Measurements from ENCODE around the gene EML4.

The EML4 gene

GRCh38 chr2:42353792-42354429, 184.8 kb downstream of the EML4 start:
- no peak for TF ChIP-seq CTCF (IDR thresholded peaks at IDR 0.05; ENCODE audit: low read depth, low read length)
- no peak for DNase-seq (ENCODE audit: low read depth, low spot score)
- in situ Hi-C loops (cut with HindIII; ENCODE audit: low sequenced_read_pairs), result no loop called here
- H3K4me3 ChIP-seq (ENCODE audit: low read depth, low read length), result no peak overlapping the region

- no peak for DNase-seq (ENCODE audit: low read depth, low spot score)
Measured at GRCh38 chr2:42359304-42359964, 190.3 kb downstream of the EML4 start.

GRCh38 chr2:42359965-42360483, 190.9 kb downstream of the EML4 start:
- no peak for TF ChIP-seq CTCF (IDR thresholded peaks at IDR 0.05; ENCODE audit: low read depth, low read length)
- in situ Hi-C loops (cut with HindIII; ENCODE audit: low sequenced_read_pairs), result no loop called here
- DNase-seq (ENCODE audit: low read depth, low spot score), result no peak
- peak overlapping the region; percentile 83 for H3K4me3 ChIP-seq (ENCODE audit: low read depth, low read length)

More at GRCh38 chr2:42359304-42359964, 190.3 kb downstream of the EML4 start:
- TF ChIP-seq CTCF (IDR thresholded peaks at IDR 0.05; ENCODE audit: low read depth, low read length), result no peak
- peak overlapping the region; percentile 83 for H3K4me3 ChIP-seq (ENCODE audit: low read depth, low read length)
- in situ Hi-C loops (cut with HindIII; ENCODE audit: low sequenced_read_pairs), result no loop called here

GRCh38 chr2:42360493-42360889, 191.3 kb downstream of the EML4 start:
- in situ Hi-C loops (cut with HindIII; ENCODE audit: low sequenced_read_pairs), result no loop called here

GRCh38 chr2:42360890-42361727, 192.0 kb downstream of the EML4 start, which contains the start of gene COX7A2L:
COX7A2L (minus strand) TSS chr2:42361217; CDS start chr2:42361161, 56 bp downstream.
- DNase-seq (ENCODE audit: low read depth, low spot score), result peak; percentile 99
- in situ Hi-C loops (cut with HindIII; ENCODE audit: low sequenced_read_pairs), result no loop called here
- TF ChIP-seq CTCF (IDR thresholded peaks at IDR 0.05; ENCODE audit: low read depth, low read length), result peak; percentile 38
- peak within 1 kb of the TSS; percentile 83 for H3K4me3 ChIP-seq (ENCODE audit: low read depth, low read length)

More at GRCh38 chr2:42360493-42360889, 191.3 kb downstream of the EML4 start:
- DNase-seq (ENCODE audit: low read depth, low spot score), result no peak
- TF ChIP-seq CTCF (IDR thresholded peaks at IDR 0.05; ENCODE audit: low read depth, low read length), result no peak
- peak overlapping the region; percentile 83 for H3K4me3 ChIP-seq (ENCODE audit: low read depth, low read length)

- peak overlapping the region; percentile 30 for H3K4me3 ChIP-seq (ENCODE audit: low read depth, low read length)
- no peak for TF ChIP-seq CTCF (IDR thresholded peaks at IDR 0.05; ENCODE audit: low read depth, low read length)
- in situ Hi-C loops (cut with HindIII; ENCODE audit: low sequenced_read_pairs), result no loop called here
- DNase-seq (ENCODE audit: low read depth, low spot score), result no peak
Measured at GRCh38 chr2:42361728-42362283, 192.7 kb downstream of the EML4 start.

Measured in astrocyte of the spinal cord (primary cell).